Type B pancreatic cell (in vitro differentiated cells): ENCODE measurements around the gene MAML2. TPM values are rescaled to one million over a fixed set of nuclear protein-coding genes. Genes with fewer than 3 reads are reported as not detected.

Experiments used
- DNase-seq: peaks from one replicate; pipeline ENCODE4 v3.0.0; 2021; ENCODE audit warnings: mixed read lengths; ENCODE audit not compliant: unreplicated experiment; ENCODE audit errors: extremely low spot score
- H3K27ac Mint-ChIP-seq: 2 replicates; pipeline ENCODE4 v1.8.0; 2021; ENCODE audit warnings: mild to moderate bottlenecking, mixed read lengths
- H3K27me3 Mint-ChIP-seq: 2 replicates; pipeline ENCODE4 v1.8.0; 2021; ENCODE audit warnings: mixed read lengths
- H3K36me3 Mint-ChIP-seq: 2 replicates; pipeline ENCODE4 v1.8.0; 2021; ENCODE audit warnings: mixed read lengths
- H3K4me1 Mint-ChIP-seq: one replicate; pipeline ENCODE4 v1.8.0; 2021; ENCODE audit warnings: mixed read lengths; ENCODE audit not compliant: unreplicated experiment
- H3K4me3 Mint-ChIP-seq: 2 replicates; pipeline ENCODE4 v1.8.0; 2021; ENCODE audit warnings: mild to moderate bottlenecking, mixed read lengths
- H3K9me3 Mint-ChIP-seq: 2 replicates; pipeline ENCODE4 v1.8.0; 2021; ENCODE audit warnings: mixed read lengths
- total RNA-seq: library from RNA; stranded (reverse); gene quantifications from 2 replicates; pipeline ENCODE4 v1.2.1, GENCODE V29; 2021; ENCODE audit warnings: low replicate concordance
- TF ChIP-seq, protein P1 (sequence below): fragments of 200-600 bp; sonication (generic); conservative IDR thresholded peaks from 2 replicates; pipeline ENCODE4 v1.5.0; 2021; ENCODE audit warnings: antibody characterized with exemption, mild to moderate bottlenecking

The MAML2 gene
- total RNA-seq, 1 donor from 2014 or later: 20.8 TPM

DNA sequence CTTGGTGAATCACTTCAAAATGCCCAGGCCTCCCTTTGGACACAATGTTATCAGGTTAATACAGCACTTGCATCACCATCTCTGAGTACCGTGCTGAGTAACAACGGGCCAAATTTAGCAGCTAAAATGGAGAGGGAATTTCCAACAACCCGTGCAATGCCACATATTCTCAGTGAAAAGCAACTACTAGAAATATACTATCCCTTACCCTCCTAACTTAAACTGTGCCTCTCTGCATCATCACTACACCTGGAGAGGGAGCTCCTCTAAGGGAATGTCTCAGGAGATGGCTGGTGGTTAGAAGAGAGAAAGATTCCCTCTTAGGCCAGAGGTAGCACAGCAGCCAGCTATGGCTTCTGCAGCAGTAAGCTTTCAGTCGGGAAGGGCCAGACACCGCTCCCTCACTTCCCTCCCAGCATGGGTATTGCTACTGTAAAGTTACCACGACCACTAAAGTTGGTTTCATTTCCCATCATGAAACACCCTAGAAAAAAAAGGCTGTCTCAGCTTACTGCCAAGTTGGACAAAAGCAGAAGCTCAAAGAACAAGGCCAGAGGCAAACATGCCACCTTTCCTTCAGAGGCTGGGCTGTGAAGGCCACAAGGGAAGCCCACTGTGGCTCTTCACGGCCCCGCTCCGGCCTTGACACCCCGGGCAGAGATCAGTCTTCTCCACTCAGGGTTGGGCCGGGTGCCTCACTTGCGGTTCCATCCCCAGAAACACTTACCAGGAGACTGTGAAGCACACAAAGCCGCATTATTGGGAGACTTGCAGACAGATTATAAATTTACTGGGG, 3.9 kb downstream of the MAML2 start:
- Mint-ChIP-seq H3K4me3 (peak overlapping the region; percentile 97), H3K9me3 (no peaks in the 10 kb centered on the region), H3K27me3 (no peaks in the 10 kb centered on the region), H3K36me3 (peaks cover 19% of the 10 kb centered on the region), H3K27ac (peak overlapping the region; percentile 54), H3K4me1 (peaks cover 56% of the 10 kb centered on the region)
- TF ChIP-seq, protein P1, sequence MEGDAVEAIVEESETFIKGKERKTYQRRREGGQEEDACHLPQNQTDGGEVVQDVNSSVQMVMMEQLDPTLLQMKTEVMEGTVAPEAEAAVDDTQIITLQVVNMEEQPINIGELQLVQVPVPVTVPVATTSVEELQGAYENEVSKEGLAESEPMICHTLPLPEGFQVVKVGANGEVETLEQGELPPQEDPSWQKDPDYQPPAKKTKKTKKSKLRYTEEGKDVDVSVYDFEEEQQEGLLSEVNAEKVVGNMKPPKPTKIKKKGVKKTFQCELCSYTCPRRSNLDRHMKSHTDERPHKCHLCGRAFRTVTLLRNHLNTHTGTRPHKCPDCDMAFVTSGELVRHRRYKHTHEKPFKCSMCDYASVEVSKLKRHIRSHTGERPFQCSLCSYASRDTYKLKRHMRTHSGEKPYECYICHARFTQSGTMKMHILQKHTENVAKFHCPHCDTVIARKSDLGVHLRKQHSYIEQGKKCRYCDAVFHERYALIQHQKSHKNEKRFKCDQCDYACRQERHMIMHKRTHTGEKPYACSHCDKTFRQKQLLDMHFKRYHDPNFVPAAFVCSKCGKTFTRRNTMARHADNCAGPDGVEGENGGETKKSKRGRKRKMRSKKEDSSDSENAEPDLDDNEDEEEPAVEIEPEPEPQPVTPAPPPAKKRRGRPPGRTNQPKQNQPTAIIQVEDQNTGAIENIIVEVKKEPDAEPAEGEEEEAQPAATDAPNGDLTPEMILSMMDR: no peak
- DNase-seq: no peak

DNA sequence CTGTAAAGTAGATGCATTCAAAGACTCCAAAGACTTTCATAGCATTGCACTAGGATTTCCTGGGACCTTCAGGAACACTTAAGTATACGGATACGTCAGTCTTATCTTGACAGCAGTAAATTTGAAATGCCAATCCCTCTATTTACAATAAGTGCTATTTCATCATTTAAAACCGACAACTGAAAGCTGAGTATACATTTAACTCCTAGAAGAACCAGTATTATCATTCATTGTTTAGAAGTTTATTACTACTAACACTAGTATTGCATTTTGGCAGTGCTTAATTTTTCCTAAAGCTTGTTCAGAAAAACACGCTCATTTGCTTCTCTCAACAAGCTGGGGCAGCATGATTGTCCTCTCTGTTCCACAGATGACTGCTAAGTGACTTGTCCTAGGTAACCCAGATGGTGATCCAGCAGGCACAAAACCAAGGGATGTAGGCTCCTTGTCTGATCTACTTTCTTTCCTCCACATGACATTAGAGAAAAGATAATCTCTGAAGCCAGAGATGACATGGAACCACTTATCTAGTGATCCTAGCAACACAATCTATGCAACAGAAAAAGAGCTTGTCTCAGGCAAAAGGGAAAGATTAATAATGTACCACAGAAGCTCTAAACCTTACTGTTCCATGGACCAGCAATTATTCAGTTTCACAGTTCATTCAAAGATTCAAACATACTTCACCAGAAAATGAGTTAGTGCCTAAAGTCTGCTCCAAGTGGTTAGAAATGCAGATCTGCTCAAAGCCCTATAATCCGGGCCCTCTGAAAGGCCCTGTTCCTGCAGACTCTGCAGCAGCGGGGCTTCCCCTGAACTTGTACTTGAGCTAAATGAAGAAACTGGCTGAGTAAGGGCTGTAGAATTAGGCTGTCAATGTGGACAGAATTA, 5.2 kb downstream of the MAML2 start:
- H3K27me3 Mint-ChIP-seq: no peaks in the 10 kb centered on the region
- no peak for DNase-seq
- TF ChIP-seq, protein P1: no peak
- peak overlapping the region; percentile 97 for H3K4me3 Mint-ChIP-seq
- H3K36me3 Mint-ChIP-seq: peaks cover 19% of the 10 kb centered on the region
- peak overlapping the region; percentile 62 for H3K27ac Mint-ChIP-seq
- H3K9me3 Mint-ChIP-seq: no peaks in the 10 kb centered on the region
- peaks cover 59% of the 10 kb centered on the region for H3K4me1 Mint-ChIP-seq

DNA sequence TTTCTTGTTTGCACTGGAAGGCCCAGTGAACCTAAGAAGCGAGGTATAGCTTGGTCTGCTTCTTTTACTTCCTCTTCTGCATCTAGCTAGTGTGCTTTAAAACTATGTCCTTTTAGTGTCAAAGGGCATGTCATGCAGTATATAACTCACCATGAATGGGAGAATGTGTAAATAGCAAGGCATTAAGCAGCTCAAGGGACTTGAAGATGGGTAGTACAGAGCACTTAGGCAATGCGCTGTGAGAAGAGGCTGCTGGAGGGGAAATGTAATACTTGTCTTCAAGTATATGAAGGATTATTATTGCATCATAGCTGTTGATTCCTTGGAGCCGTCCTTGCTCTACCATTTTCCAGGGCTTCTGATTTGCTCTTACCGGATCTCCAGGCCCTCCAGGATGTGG, 7.6 kb downstream of the MAML2 start:
- peaks cover 18% of the 10 kb centered on the region for H3K36me3 Mint-ChIP-seq

DNA sequence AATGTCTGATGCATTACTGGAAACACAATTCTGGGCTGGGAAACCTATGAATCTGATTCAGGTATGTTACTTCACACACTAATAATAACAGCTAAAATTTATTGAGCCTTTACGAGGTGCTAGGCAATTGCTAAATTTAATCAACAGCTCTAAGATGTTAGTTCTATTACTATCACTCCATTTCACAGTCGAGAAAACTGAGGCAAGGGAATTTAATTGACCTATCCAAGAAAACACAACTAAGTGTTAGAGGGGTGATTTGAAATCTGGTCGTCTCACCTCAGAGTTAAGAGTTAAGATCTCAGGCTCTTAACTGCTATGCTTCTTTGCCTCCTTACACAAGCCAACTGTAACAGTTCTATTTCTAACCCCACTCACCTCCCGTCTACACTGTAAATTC, 8.8 kb downstream of the MAML2 start:
- Mint-ChIP-seq H3K9me3 (peaks cover 3% of the 10 kb centered on the region), H3K27ac (no peak overlapping the region), H3K4me1 (peaks cover 61% of the 10 kb centered on the region), H3K4me3 (no peak overlapping the region), H3K36me3 (peaks cover 25% of the 10 kb centered on the region), H3K27me3 (no peaks in the 10 kb centered on the region)
- TF ChIP-seq, protein P1: no peak
- no peak for DNase-seq

More for the DNA sequence above, 7.6 kb downstream of the MAML2 start:
- Mint-ChIP-seq H3K9me3 (no peaks in the 10 kb centered on the region), H3K27ac (peak overlapping the region; percentile 15), H3K4me1 (peaks cover 58% of the 10 kb centered on the region), H3K27me3 (no peaks in the 10 kb centered on the region), H3K4me3 (peak overlapping the region; percentile 40)
- DNase-seq: no peak
- TF ChIP-seq, protein P1: no peak

DNA sequence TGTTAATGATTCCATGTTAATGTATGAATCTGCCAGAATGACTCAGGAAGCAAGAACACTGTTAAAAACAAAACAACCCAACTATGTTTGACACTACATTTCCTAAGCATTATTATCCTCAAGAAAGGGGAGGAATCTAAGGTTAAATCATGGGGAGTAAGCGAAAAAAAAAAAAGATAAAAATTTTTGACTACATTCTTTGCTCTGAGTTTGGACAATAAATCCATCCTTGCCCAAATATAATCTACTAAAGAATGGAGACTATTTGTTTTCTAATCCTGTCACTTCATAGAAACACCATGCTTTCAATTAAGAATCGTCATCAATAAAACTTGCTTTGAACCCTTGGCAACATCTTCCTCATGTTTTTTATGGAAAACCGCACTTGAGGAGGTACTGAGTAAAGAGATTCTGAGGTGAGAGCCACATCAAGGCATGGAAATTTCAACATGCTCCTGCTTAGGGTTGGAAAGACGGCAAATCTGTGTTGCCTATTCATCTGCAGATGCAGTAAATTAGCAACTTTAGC, 9.7 kb downstream of the MAML2 start:
- H3K27ac Mint-ChIP-seq: peak overlapping the region; percentile 50
- no peaks in the 10 kb centered on the region for H3K27me3 Mint-ChIP-seq
- peaks cover 61% of the 10 kb centered on the region for H3K4me1 Mint-ChIP-seq
- H3K36me3 Mint-ChIP-seq: peaks cover 31% of the 10 kb centered on the region
- H3K9me3 Mint-ChIP-seq: peaks cover 4% of the 10 kb centered on the region
- no peak overlapping the region for H3K4me3 Mint-ChIP-seq
- TF ChIP-seq, protein P1: no peak
- DNase-seq: no peak
